Measurements from ENCODE around the gene MED12L.
"Not testable (repeated sequence)": the region's sequence is repeated elsewhere in the genome, so short reads cannot be mapped to it uniquely, and the experiment has no call there.

MED12L gene

DNA sequence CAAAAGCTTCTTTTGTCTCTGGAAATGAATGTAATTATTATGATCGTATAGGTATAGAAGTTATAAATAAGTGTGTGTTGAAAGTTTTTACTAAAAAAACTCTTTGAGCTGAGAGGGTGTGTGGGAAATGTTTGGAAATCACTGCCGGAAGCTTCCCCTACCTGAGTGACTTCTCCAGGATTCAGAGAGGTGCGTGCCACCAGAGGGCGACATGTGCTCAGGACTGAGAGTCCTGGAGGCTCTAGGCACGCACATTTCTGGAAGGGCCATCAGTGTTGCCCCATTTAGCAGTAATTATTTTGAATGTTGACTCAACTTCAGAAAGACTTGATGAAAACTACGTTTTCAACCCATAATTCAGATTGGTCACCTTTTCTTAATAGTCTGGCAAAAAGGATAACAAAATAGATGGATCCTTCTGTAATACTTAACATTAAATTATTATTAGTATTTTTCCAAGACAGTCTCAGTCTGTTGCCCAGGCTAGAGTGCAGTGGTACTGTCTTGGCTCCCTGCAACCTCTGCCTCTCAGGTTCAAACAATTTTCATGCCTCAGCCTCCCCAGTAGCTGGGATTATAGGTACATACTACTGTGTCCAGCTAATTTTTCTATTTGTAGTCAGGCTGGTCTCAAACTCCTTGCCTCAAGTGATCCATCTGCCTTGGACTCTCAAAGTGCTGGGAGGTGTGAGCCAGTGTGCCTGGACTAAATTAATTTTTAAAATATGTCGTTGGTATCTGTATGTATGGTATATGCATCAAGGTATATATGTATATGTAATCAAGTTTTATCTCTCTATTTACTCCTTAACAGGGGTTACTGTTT, 83.0 kb downstream of the MED12L start:
- TF ChIP-seq, protein P1, sequence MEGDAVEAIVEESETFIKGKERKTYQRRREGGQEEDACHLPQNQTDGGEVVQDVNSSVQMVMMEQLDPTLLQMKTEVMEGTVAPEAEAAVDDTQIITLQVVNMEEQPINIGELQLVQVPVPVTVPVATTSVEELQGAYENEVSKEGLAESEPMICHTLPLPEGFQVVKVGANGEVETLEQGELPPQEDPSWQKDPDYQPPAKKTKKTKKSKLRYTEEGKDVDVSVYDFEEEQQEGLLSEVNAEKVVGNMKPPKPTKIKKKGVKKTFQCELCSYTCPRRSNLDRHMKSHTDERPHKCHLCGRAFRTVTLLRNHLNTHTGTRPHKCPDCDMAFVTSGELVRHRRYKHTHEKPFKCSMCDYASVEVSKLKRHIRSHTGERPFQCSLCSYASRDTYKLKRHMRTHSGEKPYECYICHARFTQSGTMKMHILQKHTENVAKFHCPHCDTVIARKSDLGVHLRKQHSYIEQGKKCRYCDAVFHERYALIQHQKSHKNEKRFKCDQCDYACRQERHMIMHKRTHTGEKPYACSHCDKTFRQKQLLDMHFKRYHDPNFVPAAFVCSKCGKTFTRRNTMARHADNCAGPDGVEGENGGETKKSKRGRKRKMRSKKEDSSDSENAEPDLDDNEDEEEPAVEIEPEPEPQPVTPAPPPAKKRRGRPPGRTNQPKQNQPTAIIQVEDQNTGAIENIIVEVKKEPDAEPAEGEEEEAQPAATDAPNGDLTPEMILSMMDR (IDR thresholded peaks at IDR 0.05; ENCODE audit: low read depth, low read length), result peak; percentile 92
- in situ Hi-C loops (cut with HindIII; ENCODE audit: low sequenced_read_pairs), result no loop called here
- H3K4me3 ChIP-seq (ENCODE audit: low read depth, low read length), result no peak overlapping the region
- DNase-seq (ENCODE audit: low read depth, low spot score), result peak; percentile 55

DNA sequence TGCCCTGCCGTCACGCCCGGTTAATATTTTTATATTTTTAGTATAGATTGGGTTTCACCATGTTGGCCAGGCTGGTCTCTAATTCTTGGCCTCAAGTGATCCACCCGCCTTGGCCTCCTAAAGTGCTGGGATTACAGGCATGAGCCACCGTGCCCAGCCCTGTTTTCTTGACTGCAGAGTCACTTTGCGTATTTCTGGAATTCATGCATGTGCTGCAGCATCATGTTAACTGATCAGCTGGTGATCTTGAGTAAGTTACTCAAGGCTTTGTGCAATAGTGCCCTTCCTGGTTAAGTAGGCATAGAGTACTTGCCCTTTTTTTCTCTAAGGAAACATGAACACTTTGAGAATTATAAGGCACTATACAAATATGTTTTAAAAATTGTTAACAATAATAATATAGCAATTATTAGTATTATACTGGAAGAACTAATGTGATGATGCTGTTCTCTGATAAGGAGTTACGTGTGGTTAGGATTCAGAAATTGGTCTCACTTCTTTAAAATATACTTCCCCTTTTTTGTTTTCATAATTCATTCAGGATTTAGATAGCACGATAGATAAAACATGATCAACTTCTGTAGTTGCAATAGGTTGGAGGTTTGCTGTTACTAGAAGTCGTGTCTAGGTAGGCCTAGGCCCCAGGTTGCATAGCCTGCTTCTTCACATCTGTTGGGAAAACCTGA, 83.9 kb downstream of the MED12L start:
- in situ Hi-C loops (cut with HindIII; ENCODE audit: low sequenced_read_pairs), result no loop called here
- TF ChIP-seq, protein P1 (IDR thresholded peaks at IDR 0.05; ENCODE audit: low read depth, low read length), result no peak
- no peak for DNase-seq (ENCODE audit: low read depth, low spot score)
- no peak overlapping the region for H3K4me3 ChIP-seq (ENCODE audit: low read depth, low read length)

GRCh38 chr3:151169948-151170679, 84.7 kb downstream of the MED12L start:
- in situ Hi-C loops (cut with HindIII; ENCODE audit: low sequenced_read_pairs); DNase-seq (ENCODE audit: low read depth, low spot score); H3K4me3 ChIP-seq (ENCODE audit: low read depth, low read length): not testable (repeated sequence)

DNA sequence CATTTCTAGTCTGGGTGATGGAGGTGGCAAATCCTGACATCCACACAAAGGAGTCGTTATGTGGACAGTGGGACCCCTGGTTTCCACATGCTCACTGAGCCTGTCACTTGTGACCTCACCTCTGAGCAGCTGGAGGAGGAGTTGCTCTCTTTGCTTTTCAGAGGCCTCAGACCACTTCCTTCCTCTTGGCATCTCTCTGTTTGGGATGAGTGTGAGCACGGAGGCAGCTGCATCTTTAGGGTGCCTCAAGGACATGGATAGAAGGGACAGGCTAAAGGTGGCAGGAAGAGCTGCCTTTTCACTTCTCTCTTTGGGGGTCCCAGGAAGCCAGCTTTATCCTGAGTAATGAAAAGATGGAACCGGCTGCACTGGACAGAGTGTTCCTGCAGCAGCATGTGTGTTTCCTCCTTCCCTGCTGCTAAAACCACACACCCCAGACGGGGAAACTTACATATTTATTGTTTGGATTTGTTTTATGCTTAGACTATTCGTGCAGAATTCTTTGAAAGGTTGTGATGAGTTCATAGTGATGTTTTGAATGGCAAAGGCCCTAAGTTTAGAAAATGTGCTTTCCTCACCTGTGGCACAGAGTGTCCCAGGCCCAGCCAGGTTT, 85.8 kb downstream of the MED12L start:
- DNase-seq (ENCODE audit: low read depth, low spot score), result peak; percentile 18
- H3K4me3 ChIP-seq (ENCODE audit: low read depth, low read length), result no peak overlapping the region
- TF ChIP-seq, protein P1 (IDR thresholded peaks at IDR 0.05; ENCODE audit: low read depth, low read length), result no peak
- in situ Hi-C loops (cut with HindIII; ENCODE audit: low sequenced_read_pairs), result no loop called here

GRCh38 chr3:151174351-151174750, 88.9 kb downstream of the MED12L start:
- H3K4me3 ChIP-seq (ENCODE audit: low read depth, low read length), result no peak overlapping the region
- in situ Hi-C loops (cut with HindIII; ENCODE audit: low sequenced_read_pairs), result no loop called here
- TF ChIP-seq, protein P1 (IDR thresholded peaks at IDR 0.05; ENCODE audit: low read depth, low read length), result no peak
- no peak for DNase-seq (ENCODE audit: low read depth, low spot score)

- in situ Hi-C loops (cut with HindIII; ENCODE audit: low sequenced_read_pairs), result no loop called here
Observed at GRCh38 chr3:151175952-151176351, 90.5 kb downstream of the MED12L start.

More at GRCh38 chr3:151175952-151176351, 90.5 kb downstream of the MED12L start:
- TF ChIP-seq, protein P1 (IDR thresholded peaks at IDR 0.05; ENCODE audit: low read depth, low read length), result no peak
- no peak overlapping the region for H3K4me3 ChIP-seq (ENCODE audit: low read depth, low read length)
- DNase-seq (ENCODE audit: low read depth, low spot score), result no peak

All from astrocyte of the spinal cord (primary cell).